Body of pancreas (tissue), 4 donors: ENCODE results near the gene PERM1. TPM values are rescaled to one million over a fixed set of nuclear protein-coding genes. Genes with fewer than 3 reads are reported as not detected.
A peak's percentile ranks its signal among the peaks of the same experiment; 100 is the strongest.

Experiments
- ATAC-seq: fragments of 150-250 bp; one replicate; pipeline ENCODE4 v1.9.1; 2016
- DNase-seq, 4 donors: peaks; one replicate each; pipeline ENCODE4 v3.0.0-alpha.2; 2019
- H3K27ac ChIP-seq, 4 donors: fragments of 200-600 bp; sonication (generic); 1 replicate in 3 of 4; 2 replicates in 1 of 4; pipeline versions ENCODE4 v1.5.1 to v1.6.1; 2016 to 2019; ENCODE audit warnings: mild to moderate bottlenecking in 1 of 4, mixed read lengths in 1 of 4, moderate library complexity in 1 of 4
- H3K27me3 ChIP-seq, 2 donors: fragments of 200-600 bp; sonication (generic); one replicate each; pipeline ENCODE4 v1.6.0; 2016; ENCODE audit warnings: mild to moderate bottlenecking in 1 of 2
- H3K36me3 ChIP-seq, 2 donors: fragments of 200-600 bp; sonication (generic); replicated peaks in 1 of 2; 2 replicates each; pipeline ENCODE4 v1.5.1; 2016; ENCODE audit warnings: low read depth in 2 of 2; ENCODE audit not compliant: insufficient read depth in 1 of 2
- H3K4me1 ChIP-seq: fragments of 200-600 bp; sonication (generic); one replicate; pipeline ENCODE4 v1.6.0; 2016
- H3K4me3 ChIP-seq, 2 donors: fragments of 200-600 bp; sonication (generic); 1 replicate in 1 of 2; 2 replicates in 1 of 2; pipeline ENCODE4 v1.5.1; 2016 to 2019
- H3K9me3 ChIP-seq, 3 donors: fragments of 200-600 bp; sonication (generic); 1 replicate in 2 of 3; 2 replicates in 1 of 3; pipeline ENCODE4 v1.5.1; 2016
- POLR2A ChIP-seq, 3 donors: fragments of 450-650 bp; IDR thresholded peaks; one replicate each; pipeline ENCODE4 v1.6.1; 2016; ENCODE audit warnings: antibody characterized with exemption in 3 of 3, mild to moderate bottlenecking in 2 of 3
- WGBS, 2 donors: methylation state at CpG; one replicate each; pipeline ENCODE4 v1.1.5; 2017; 5-methylcytosine and 5-hydroxymethylcytosine counted together
- intact Hi-C: fragments of 100-400 bp; cut with DNase I; formaldehyde crosslinking; loops from one replicate; pipeline ENCODE4 v1.15.1; 2023
- total RNA-seq, 2 donors: library from RNA; depleted of rRNA; stranded (reverse); fragments of >200 nt; gene quantifications; one replicate each; pipeline ENCODE4 v1.1.0, GENCODE V29; 2016
- TF ChIP-seq, protein P1 (sequence below), 7 experiments: fragments of 450-650 bp in 4 of 7; fragments of 200-600 bp in 3 of 7; sonication (generic) in 3 of 7; IDR thresholded peaks; one replicate each; pipeline ENCODE4 v1.5.1; 2016 to 2019; ENCODE audit warnings: antibody characterized with exemption in 7 of 7

Gene PERM1
- total RNA-seq, 2 donors from 2014 or later = not detected

DNA sequence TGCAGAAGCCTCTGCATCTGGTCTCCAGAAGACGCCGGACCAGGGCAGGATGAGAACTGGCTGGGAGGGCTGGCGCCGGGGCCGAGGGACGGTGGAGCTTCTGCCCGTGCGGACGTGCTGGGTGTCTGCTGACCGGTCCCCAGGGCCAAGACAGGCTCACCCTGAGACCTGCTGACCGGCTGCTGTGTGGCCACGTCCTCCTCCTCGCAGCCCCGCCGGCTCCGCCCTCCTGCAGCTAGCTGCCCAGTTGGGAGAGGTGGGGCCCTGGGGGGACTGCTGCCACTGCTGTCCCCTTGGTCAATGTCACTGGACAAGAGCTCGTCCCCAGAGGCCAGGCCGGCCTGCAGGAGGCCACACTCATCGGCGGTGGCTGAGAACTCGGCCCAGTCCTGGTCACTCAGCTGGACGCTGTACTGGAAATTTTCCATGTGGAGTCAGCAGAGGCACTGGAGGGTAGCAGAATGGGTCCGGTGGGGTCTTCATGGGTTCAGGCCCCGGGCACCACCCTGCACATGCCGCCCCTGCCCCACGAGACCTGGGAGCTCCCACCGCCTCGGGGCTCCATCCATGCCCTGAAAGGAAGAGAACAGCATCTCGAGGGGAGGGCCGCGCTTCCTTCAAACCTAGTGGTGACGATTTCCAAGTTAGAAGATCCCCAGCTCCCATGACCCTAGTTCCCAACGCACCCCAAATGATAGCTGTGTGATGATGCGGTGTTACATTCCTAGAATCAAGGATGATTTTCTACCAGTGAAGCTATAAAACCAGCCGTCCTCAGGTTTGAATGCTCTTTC is 1.1 kb downstream of the PERM1 start:
- TF ChIP-seq, protein P1, sequence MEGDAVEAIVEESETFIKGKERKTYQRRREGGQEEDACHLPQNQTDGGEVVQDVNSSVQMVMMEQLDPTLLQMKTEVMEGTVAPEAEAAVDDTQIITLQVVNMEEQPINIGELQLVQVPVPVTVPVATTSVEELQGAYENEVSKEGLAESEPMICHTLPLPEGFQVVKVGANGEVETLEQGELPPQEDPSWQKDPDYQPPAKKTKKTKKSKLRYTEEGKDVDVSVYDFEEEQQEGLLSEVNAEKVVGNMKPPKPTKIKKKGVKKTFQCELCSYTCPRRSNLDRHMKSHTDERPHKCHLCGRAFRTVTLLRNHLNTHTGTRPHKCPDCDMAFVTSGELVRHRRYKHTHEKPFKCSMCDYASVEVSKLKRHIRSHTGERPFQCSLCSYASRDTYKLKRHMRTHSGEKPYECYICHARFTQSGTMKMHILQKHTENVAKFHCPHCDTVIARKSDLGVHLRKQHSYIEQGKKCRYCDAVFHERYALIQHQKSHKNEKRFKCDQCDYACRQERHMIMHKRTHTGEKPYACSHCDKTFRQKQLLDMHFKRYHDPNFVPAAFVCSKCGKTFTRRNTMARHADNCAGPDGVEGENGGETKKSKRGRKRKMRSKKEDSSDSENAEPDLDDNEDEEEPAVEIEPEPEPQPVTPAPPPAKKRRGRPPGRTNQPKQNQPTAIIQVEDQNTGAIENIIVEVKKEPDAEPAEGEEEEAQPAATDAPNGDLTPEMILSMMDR (IDR thresholded peaks at IDR 0.05) = no peak
- no peak for TF ChIP-seq POLR2A (IDR thresholded peaks at IDR 0.05)
- no peaks in the 10 kb centered on the region for H3K9me3 ChIP-seq
- peaks cover 0 to 4% of the 10 kb centered on the region in 2 donors for H3K27me3 ChIP-seq
- H3K4me3 ChIP-seq = no peak overlapping the region
- 58 to 66% methylated on average over 13 to 34 of the region's 35 CpGs for WGBS, 2 donors
- peaks cover 10% of the 10 kb centered on the region for H3K4me1 ChIP-seq
- DNase-seq (peak in 1 of 4 donors; percentile 10), ATAC-seq (no peak)
- intact Hi-C loops = loop anchor here (5.0 to 10.0 kb wide), 2 partner anchors 82 to 314 kb away; no protein-coding TSS in a partner anchor
- no peaks in the 10 kb centered on the region for H3K36me3 ChIP-seq
- H3K27ac ChIP-seq = no peak overlapping the region

DNA sequence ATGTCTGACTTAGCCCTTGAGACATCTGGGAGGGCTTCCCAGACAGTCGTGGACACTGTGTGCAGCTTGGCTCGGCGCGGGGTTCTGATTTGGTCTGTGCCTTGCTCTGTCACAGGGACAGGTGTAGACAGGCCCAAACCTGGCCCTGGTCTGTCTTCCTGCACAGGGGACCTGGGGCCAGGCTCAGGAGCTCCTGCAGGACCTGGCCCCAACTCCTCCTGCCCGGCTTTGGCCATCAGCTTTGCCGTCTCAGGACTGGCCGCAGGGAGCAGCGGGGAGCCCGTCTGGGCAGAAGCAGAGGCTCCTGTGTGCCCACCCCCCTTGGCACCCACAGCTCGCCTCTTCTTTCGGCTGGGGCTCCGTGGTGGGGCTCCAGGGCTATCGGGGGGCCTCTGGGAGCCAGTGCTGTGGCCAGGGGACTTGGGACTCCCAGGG is 1.7 kb downstream of the PERM1 start:
- H3K4me1 ChIP-seq = peaks cover 13% of the 10 kb centered on the region
- H3K27me3 ChIP-seq = peaks cover 0 to 4% of the 10 kb centered on the region in 2 donors
- H3K27ac ChIP-seq = no peak overlapping the region
- H3K4me3 ChIP-seq = no peak overlapping the region
- intact Hi-C loops = loop anchor here (5.0 to 10.0 kb wide), 2 partner anchors 82 to 315 kb away; no protein-coding TSS in a partner anchor
- ATAC-seq (no peak), DNase-seq (peak in 1 of 4 donors; percentile 10)
- 58% methylated on average over 11 of the region's 13 CpGs; no CpG with 5 or more reads in 1 of the 2 donors for WGBS, 2 donors
- TF ChIP-seq POLR2A (IDR thresholded peaks at IDR 0.05) = no peak
- TF ChIP-seq, protein P1 (IDR thresholded peaks at IDR 0.05) = no peak
- no peaks in the 10 kb centered on the region for H3K36me3 ChIP-seq
- H3K9me3 ChIP-seq = no peaks in the 10 kb centered on the region

GRCh38 chr1:979744-980072 is 2.2 kb downstream of the PERM1 start:
- TF ChIP-seq, protein P1 (IDR thresholded peaks at IDR 0.05) = no peak
- no peak for TF ChIP-seq POLR2A (IDR thresholded peaks at IDR 0.05)
- Histone ChIP-seq H3K9me3 (no peaks in the 10 kb centered on the region), H3K4me1 (peaks cover 13% of the 10 kb centered on the region), H3K27me3 (peaks cover 0 to 4% of the 10 kb centered on the region in 2 donors), H3K36me3 (no peaks in the 10 kb centered on the region), H3K27ac (no peak overlapping the region), H3K4me3 (no peak overlapping the region)
- ATAC-seq (no peak), DNase-seq (no peak)
- intact Hi-C loops = loop anchor here (5.0 to 10.0 kb wide), 2 partner anchors 83 to 315 kb away; no protein-coding TSS in a partner anchor
- WGBS, 2 donors = 80 to 81% methylated on average over 7 to 9 of the region's 9 CpGs

GRCh38 chr1:978835-979743 is 2.8 kb downstream of the PERM1 start:
- DNase-seq (peak in 1 of 4 donors; percentile 10), ATAC-seq (no peak)
- WGBS, 2 donors = 79 to 84% methylated on average over 10 to 38 of the region's 60 CpGs
- Histone ChIP-seq H3K9me3 (no peaks in the 10 kb centered on the region), H3K27ac (no peak overlapping the region), H3K4me3 (no peak overlapping the region), H3K36me3 (no peaks in the 10 kb centered on the region), H3K4me1 (peaks cover 10% of the 10 kb centered on the region), H3K27me3 (peaks cover 0 to 4% of the 10 kb centered on the region in 2 donors)
- TF ChIP-seq, protein P1 (IDR thresholded peaks at IDR 0.05) = no peak
- no peak for TF ChIP-seq POLR2A (IDR thresholded peaks at IDR 0.05)
- intact Hi-C loops = no loop called here
